Measurements from ENCODE around the gene C6orf89. TPM values are rescaled to one million over a fixed set of nuclear protein-coding genes. Genes with fewer than 3 reads are reported as not detected.

The C6orf89 gene
- polyA plus RNA-seq, 1 donor from 2014 or later = 24.6 TPM

- Histone ChIP-seq H3K4me3 (ENCODE audit: low read length) (no peak overlapping the region), H4K20me1 (ENCODE audit: insufficient read depth) (no peaks in the 10 kb centered on the region), H3K36me3 (ENCODE audit: insufficient read depth, low read length) (no peaks in the 10 kb centered on the region), H3K27me3 (ENCODE audit: insufficient read depth, low read depth, low read length) (no peaks in the 10 kb centered on the region), H3K9me3 (ENCODE audit: low read length) (no peaks in the 10 kb centered on the region), H3K4me2 (ENCODE audit: low read length) (no peak overlapping the region), H3K9me2 (ENCODE audit: insufficient read depth, low read length) (no peaks in the 10 kb centered on the region), H3F3A (ENCODE audit: insufficient read depth, low read length, poor library complexity, severe bottlenecking) (no peaks in the 10 kb centered on the region), H3K27ac (ENCODE audit: low read length) (no peak overlapping the region), H3K9ac (ENCODE audit: low read length) (no peak overlapping the region), H2AFZ (ENCODE audit: low read depth, low read length) (no peak overlapping the region), H3K79me2 (replicated peaks; ENCODE audit: insufficient read depth, low read length) (no peaks in the 10 kb centered on the region)
- TF ChIP-seq EP300 (conservative IDR thresholded peaks at IDR 0.05; ENCODE audit: poor library complexity, severe bottlenecking) (no peak), MXI1 (conservative IDR thresholded peaks at IDR 0.05; ENCODE audit: poor library complexity, severe bottlenecking) (no peak), SMC3 (conservative IDR thresholded peaks at IDR 0.05; ENCODE audit: poor library complexity) (no peak), RAD21 (conservative IDR thresholded peaks at IDR 0.05) (no peak), REST (IDR thresholded peaks at IDR 0.05; ENCODE audit: borderline replicate concordance) (no peak), EZH2 (IDR thresholded peaks at IDR 0.05; ENCODE audit: borderline replicate concordance, insufficient read depth, low read length, poor library complexity, severe bottlenecking) (no peak)
- TF ChIP-seq, protein P1, sequence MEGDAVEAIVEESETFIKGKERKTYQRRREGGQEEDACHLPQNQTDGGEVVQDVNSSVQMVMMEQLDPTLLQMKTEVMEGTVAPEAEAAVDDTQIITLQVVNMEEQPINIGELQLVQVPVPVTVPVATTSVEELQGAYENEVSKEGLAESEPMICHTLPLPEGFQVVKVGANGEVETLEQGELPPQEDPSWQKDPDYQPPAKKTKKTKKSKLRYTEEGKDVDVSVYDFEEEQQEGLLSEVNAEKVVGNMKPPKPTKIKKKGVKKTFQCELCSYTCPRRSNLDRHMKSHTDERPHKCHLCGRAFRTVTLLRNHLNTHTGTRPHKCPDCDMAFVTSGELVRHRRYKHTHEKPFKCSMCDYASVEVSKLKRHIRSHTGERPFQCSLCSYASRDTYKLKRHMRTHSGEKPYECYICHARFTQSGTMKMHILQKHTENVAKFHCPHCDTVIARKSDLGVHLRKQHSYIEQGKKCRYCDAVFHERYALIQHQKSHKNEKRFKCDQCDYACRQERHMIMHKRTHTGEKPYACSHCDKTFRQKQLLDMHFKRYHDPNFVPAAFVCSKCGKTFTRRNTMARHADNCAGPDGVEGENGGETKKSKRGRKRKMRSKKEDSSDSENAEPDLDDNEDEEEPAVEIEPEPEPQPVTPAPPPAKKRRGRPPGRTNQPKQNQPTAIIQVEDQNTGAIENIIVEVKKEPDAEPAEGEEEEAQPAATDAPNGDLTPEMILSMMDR (IDR thresholded peaks at IDR 0.05; ENCODE audit: poor library complexity, severe bottlenecking) = no peak
These were observed 38.6 kb upstream of the C6orf89 start for GRCh38 chr6:36847152-36847551.

- Histone ChIP-seq H2AFZ (ENCODE audit: low read depth, low read length) (no peak overlapping the region), H3K9ac (ENCODE audit: low read length) (peak overlapping the region; percentile 51), H3K4me2 (ENCODE audit: low read length) (no peak overlapping the region), H3K9me2 (ENCODE audit: insufficient read depth, low read length) (no peaks in the 10 kb centered on the region), H3K27me3 (ENCODE audit: insufficient read depth, low read depth, low read length) (no peaks in the 10 kb centered on the region), H3K4me3 (ENCODE audit: low read length) (no peak overlapping the region), H3K36me3 (ENCODE audit: insufficient read depth, low read length) (no peaks in the 10 kb centered on the region), H3K27ac (ENCODE audit: low read length) (peak overlapping the region; percentile 53), H3K9me3 (ENCODE audit: low read length) (no peaks in the 10 kb centered on the region), H4K20me1 (ENCODE audit: insufficient read depth) (no peaks in the 10 kb centered on the region), H3F3A (ENCODE audit: insufficient read depth, low read length, poor library complexity, severe bottlenecking) (no peaks in the 10 kb centered on the region), H3K79me2 (replicated peaks; ENCODE audit: insufficient read depth, low read length) (no peaks in the 10 kb centered on the region)
- TF ChIP-seq, protein P1 (IDR thresholded peaks at IDR 0.05; ENCODE audit: poor library complexity, severe bottlenecking) = no peak
- TF ChIP-seq RAD21 (conservative IDR thresholded peaks at IDR 0.05) = no peak
- TF ChIP-seq MXI1 (conservative IDR thresholded peaks at IDR 0.05; ENCODE audit: poor library complexity, severe bottlenecking) = no peak
- no peak for TF ChIP-seq EP300 (conservative IDR thresholded peaks at IDR 0.05; ENCODE audit: poor library complexity, severe bottlenecking)
- TF ChIP-seq EZH2 (IDR thresholded peaks at IDR 0.05; ENCODE audit: borderline replicate concordance, insufficient read depth, low read length, poor library complexity, severe bottlenecking) = no peak
- no peak for TF ChIP-seq SMC3 (conservative IDR thresholded peaks at IDR 0.05; ENCODE audit: poor library complexity)
- no peak for TF ChIP-seq TAF1 (IDR thresholded peaks at IDR 0.05; ENCODE audit: low read depth)
- no peak for TF ChIP-seq POLR2AphosphoS5 (IDR thresholded peaks at IDR 0.05)
- no peak for TF ChIP-seq REST (IDR thresholded peaks at IDR 0.05; ENCODE audit: borderline replicate concordance)
These were observed 37.8 kb upstream of the C6orf89 start for GRCh38 chr6:36847991-36848390.

Data from neural cell (in vitro differentiated cells).